Measurements from ENCODE around the gene RELN.

RELN gene

DNA sequence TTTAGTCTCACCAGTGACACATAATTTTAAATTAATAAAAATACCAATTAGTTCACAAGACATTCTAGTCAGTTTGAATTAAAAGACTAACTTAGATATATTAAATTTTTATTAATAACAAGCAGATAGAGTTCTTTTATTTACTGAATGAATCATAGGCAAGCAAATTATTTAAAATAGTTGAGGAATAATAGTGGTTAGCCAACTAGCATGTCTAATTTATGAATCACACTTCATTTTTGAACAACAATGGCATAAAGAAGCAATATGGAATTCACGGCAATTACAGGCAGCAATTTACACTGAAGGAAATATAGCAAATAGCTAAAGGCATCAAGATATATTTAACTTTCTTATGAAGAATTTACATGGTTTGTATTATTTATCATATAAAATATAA, 356.5 kb downstream of the RELN start:
- DNase-seq (ENCODE audit: low read depth) = no peak

DNA sequence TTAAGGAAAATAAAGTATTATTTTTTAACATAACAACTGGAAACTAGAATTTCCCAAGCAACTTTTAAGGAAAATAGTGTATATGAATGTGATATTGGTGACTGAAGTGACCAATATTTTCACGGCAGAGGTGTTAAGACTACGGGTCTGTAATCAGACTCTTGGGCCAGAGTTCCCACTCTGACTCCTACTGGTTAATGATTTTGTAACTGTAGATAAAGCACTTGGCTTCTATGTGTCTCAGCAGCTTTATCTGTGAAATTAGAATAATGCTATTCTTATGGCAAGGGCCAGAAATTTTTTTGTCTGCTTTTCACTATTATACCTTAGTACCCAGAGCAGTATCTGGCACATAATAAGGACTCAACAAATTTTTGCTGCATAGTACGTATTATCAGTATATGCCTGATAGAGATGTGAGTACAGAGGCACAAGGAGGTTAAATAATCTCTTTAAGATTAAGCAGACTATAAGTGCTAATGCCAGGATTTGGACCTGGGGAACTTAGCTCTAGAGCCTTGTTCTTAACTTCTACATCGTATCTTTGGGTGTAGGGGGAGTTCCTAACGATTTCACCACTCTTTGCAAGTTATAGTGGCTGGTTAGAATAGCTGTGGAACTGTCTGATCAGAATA, 357.3 kb downstream of the RELN start:
- no peak for DNase-seq (ENCODE audit: low read depth)

DNA sequence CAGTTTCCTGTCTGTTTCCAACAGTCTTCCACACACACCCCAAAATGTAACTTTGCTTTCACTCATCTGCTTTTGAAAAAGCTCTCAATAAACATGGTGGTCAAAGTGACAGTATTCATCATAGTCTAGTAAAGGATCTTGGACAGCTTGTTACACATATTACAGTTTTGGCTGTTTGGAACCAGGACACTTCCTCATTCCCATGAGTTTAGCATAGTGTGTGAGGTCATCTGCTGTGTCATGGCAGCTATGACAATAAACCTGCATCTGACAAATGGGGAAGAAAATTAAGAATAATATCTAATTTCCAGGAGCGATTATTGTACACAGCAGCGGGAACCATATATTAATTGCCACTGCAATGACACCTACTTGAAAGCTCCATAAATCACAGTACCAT, 359.1 kb downstream of the RELN start:
- no peak for DNase-seq (ENCODE audit: low read depth)

DNA sequence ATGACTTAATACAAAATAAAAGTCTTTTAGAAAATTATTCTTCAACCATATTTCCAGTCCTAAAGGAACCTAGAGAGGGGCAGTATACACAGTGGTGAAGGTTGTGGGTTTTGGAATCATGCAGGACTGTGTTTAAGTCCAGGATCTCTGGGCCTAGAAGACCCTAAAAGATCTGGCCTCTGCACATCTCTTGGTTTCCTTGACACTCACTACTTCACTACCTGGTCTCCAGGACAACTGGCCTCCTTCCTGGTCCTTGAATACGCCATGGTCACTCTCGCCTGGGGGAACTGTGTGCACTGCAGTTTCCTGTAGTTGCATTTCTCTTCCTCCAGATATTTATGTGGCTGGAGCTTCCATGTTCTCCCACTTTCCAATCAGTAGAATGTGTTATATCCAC, 360.7 kb downstream of the RELN start:
- DNase-seq (ENCODE audit: low read depth) = no peak

DNA sequence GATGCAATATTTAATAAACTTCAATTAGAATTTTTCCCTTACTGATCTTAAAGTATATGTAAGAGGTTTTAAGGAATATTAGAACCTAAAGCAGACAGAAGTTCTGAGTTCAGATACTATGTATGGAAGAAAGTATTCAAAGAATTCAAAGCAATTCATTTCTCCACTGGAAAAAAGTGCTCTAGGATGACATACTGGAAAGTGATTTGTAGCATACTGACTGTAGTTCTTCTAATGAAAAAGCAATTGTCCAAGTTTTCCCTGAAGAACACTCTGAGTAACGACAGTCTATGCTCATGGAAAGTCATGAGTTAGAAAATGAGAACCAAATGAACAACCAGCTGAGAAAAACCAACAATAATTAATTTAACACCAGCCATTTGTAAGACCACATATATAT, 362.7 kb downstream of the RELN start:
- no peak for DNase-seq (ENCODE audit: low read depth)

DNA sequence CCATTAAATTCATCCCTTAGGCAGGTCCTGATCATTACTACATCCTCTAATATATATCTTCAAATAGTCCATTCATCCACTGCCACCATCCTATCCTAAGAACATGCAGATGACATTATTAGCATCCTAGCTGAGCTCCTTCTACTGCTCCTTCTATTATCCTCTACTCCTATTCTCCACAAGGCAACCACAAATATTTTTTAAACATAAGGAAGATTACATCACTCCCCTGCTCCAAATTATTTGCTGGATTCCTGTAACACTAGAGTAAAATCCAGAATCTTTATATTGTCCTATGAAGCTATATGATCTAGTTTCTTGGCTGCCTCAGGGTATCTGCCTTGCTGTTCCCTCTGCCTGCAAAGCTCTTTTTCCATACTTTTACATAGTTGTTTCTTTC, 367.2 kb downstream of the RELN start:
- DNase-seq (ENCODE audit: low read depth) = no peak

DNA sequence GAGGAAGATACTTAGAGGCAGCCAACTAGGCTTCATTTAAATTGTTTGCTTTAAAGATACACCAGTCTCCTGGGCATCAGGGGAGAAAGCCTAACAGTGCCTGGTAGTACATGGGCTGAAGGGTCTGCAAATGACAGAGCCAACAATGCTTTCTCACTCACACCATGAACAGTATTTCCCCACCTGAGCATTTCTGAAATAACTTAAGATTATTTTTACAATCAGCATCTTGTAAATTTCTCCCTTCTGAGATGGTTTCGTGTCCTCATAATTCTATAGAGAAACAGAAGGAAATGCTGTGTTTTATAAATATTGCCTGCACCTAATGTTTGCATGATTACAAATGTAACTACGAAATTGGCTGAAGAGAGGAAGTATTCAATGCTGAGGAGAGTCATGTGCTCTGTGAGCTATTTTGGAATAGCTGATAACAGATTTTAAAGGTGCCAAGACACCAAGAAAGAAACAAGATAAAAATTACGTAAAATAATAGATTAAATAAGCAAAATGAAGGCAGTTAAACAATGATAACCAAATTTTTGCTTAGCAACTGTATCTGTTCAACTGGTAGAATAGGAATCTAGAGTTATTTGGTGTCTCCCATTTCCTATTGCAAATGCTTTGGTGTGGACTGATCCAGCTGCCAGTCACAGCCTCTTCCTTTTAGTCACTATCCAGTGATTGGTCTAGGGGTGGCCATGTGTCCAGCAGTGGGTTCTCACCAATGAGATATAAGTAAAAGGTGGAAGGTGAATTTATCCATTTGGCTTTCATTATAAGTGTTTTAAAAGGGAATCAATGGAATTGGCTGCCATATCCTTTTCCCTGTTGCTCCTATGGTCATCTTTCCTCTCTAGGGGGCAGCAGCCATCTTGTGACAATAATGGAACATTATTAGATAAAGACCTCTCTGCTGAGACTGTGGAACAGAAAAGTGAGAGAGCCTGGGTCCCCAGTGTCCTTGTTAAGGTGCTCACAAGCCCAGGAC, 375.5 kb downstream of the RELN start:
- DNase-seq (ENCODE audit: low read depth) = peak; percentile 17

DNA sequence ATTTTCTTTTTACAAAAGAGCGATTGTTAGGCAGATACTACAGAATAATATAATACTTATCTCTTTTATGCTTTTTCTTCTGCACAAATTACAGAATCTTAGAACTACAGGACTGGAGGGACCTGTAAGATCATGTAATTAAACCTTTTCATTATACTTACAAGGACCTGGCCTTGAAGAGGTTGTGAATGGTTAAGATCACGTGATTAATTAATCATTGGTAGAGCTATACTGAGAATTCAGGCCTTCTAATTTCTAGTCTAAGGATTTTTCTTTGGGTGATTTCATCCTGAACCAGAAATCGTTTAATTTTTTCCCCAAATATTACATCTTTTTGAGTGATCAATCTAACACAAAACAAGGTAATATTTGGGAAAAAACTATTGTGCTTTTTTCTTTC, 379.7 kb downstream of the RELN start:
- DNase-seq (ENCODE audit: low read depth) = no peak

DNA sequence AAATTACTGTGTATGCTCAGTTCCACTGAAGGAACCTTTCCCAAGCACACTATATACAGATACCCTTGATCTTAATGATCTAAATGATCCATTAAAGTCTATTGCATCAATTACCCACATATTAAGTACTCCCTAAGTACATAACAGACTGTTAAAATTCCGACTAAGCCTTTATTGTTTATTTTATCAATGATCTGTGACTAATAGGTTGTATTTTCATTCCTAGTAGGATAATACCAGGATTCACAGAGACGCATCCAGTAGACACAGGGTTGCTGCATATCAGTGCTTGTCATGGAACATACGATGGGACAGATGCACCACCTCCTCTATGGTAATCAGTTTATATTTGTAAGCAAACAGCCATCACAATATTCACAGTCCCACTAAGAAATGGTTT, 383.8 kb downstream of the RELN start:
- no peak for DNase-seq (ENCODE audit: low read depth)

DNA sequence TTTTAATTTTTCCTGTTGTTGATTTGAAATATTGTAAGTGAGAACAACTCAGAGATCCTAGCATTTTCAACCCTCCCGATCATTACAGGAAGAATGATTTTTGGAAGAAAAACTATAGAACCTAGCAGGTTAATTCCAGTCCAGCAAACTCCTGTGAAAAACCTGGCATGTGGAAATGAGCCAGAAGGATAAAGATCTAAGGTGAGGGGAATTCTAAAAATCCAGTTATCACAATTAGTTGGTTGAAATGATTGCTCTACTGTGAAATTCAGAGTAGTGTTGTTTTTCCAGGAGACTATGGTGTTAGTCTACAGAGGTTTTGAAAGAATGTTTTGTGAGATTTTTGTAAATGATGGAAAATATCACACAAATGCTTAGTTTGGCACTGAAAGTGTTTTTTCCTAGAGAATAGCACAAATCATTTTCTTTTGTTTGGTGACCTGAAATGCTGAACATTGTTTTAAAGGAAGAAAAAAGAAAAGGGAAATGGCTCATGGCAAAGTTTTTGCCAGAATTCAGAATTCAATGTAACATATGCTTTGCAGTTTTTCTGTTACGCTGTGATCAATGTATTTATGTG, 391.0 kb downstream of the RELN start:
- no peak for DNase-seq (ENCODE audit: low read depth)

DNA sequence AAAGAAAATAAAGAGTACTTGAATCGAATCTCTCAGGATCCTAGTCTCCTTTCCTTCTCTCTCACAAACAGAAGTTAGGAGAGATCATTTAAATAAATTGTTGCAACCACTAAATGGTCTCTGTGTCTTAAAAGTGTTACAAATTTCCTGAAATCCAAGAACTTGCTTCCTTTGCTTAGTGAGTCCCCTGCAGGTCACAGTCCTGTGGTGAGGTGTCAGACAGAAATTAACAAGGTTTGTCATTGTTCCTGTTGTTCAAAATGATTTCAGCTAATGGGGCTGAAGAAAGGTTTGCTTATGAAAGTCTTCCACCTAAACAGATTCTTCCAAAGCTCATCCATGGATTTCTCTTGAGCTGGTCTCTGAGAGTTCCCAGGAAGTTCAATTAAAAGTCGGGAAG, 391.9 kb downstream of the RELN start:
- DNase-seq (ENCODE audit: low read depth) = no peak

DNA sequence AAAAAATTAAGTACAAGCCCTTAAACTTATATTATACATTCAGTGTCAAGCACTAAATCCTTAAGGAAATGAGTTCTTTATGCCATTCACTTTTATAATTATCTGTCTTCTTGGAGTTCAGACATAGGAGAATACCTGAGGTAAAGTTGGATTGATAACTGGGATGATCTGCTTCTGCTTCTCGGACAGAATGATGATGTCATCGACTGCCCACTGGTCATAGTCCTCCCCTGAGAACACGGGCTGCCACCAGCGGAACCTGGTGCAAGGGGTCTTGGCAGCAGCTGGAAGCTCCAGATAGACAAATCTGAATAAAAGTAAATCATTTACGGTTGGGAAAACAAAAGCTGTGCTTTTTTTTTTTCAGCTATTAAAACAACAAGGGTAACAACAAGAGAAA, 395.3 kb downstream of the RELN start:
- no peak for DNase-seq (ENCODE audit: low read depth)

DNA sequence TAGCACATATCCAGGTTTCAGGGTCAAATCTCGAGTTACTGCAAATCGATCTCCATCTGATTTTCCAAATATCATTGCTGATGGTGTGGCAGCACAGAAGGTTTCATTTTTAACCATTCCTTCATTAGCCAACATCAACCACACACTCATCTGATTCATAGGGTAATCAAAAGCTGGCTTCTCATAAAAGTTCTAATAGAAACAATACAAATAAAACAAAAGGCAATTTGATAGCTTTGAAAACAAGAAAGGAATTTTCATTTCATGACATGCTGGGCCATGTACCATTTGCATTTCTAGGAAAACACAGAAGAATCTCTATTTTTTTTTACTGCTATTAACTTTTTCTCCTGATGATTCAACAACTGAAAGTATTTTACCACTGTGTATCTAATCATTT, 395.8 kb downstream of the RELN start:
- DNase-seq (ENCODE audit: low read depth) = no peak

DNA sequence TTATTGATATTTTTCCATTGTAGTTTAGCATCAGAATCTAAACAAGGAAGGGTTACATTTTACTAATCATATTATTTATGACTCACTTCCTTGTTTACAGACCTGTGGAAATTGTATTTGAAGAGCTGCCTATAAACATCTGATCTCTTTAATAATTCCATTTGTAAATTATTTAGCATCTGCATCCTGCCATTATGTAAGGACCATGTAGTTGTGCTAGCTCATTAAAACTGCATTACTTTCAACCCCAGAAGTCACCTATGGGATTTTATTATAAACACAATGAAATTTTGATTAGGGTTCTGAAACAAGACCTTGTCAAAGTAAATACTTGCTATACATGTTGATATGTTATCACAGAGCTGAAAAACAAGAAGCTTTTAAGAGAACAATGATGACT, 396.6 kb downstream of the RELN start:
- no peak for DNase-seq (ENCODE audit: low read depth)

DNA sequence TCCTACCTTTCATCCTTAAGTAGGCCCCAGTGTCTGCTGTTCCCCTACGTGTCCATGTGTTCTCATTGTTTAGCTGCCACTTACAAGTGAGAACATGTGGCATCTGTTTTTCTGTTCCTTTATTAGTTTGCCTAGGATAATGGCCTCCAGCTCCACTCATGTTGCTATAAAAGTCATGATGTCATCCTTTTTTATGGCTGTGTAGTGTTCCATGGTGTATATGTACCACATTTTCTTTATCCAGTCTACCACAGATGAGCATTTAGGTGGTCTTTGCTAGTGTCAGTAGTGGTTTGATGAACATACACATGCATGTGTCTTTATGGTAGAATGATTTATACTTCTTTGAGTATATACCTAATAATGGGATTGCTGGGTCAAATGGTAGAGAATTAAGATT, 397.3 kb downstream of the RELN start:
- DNase-seq (ENCODE audit: low read depth) = no peak

DNA sequence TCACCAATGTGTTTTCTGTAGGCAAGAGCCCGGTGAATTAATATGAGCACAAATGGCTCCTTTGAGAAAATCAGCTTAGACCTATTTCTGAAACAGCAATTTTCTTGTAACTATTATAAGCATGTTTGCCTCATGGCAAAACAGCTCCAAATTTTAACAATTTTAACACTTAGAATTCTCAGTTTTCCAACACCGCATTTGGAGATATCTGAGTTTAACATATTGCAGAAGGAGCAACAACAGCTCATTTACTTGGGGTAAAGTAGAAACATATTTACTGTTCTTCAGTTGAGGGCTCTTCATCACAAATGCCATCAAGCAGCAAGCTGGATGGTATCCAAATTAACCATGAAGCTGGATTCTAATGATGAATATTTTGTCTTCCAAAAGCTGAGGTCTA, 409.4 kb downstream of the RELN start:
- DNase-seq (ENCODE audit: low read depth) = no peak

DNA sequence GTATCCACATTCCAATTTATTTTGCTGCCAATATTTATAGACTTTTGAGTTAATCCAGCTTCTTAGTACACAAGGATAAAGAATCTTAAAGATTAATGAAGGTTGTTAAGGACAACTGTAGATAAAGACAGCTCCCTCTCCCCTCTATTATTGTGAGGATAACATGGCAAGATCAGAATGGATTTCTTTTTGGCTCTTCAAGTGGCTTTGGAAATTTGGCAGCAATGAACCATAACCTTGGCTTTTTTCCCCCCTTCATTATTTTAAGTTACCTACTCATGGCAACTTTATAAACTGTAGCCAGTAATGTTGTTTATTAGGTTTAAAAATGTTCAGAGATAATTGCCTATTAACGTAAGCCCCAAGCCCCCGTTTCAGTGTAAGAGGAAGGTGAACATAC, 412.4 kb downstream of the RELN start:
- DNase-seq (ENCODE audit: low read depth) = no peak

DNA sequence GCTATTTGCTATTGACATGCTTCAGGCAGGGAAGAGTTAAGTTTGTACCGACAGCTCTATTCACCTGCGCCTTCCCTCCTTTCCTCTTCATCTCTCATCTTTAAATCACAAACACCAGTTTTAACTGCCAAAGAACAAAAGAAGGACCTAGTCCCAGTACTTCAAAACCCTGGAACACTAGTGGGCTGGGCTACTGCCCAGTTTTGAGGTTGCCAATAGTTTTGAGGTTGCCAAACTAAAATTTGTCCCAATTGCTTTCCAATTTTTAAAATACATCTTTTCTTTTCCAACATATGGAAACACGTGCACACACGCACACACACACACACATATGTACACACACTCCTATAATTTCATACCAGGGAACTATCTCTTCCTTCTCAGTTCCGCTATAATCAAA, 412.8 kb downstream of the RELN start:
- DNase-seq (ENCODE audit: low read depth) = no peak

DNA sequence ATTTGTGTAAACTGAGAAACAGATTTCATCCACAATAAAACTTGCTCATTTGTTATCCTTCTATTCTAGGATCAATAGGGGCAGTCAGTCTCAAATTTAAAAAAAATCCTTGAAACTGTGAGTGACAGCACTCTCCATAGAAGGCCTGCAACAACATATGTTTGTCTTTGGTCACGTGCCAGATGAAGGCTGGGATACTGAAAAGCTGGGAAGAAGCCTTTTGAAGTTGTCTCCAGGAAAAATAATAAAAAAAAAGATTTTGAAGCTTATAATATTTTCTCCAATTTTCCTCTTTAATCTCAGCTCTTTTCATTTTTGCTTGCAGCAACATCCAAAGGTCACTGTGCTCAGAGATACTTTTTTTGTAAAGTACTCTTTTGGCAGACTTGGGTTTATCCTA, 414.9 kb downstream of the RELN start:
- DNase-seq (ENCODE audit: low read depth) = no peak

DNA sequence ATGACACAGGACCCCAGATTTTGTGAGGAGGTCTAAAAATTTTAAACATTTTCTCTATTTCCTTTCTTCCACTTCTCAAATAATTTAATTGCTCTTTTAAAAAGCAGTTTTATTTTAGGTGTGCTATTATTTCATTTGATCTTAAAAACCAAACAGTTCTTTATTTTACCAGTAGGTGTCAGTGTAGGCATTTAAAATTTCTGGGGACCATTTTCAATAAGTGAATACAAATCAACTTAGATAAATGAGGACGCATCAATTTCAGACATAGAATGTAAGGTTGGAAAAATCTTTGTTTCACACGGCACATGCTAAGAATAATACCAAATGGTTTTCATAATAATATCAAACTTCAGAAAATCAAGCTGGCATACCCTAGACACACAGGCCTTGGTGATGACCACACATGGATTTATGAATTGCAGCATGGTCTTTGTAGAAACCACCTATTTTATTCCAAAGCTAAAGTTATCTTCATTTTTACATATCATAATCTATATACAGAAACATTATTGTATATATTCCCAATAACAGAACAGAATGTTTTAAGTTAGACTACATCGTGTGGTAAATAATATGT, 415.9 kb downstream of the RELN start:
- DNase-seq (ENCODE audit: low read depth) = peak; percentile 4

DNA sequence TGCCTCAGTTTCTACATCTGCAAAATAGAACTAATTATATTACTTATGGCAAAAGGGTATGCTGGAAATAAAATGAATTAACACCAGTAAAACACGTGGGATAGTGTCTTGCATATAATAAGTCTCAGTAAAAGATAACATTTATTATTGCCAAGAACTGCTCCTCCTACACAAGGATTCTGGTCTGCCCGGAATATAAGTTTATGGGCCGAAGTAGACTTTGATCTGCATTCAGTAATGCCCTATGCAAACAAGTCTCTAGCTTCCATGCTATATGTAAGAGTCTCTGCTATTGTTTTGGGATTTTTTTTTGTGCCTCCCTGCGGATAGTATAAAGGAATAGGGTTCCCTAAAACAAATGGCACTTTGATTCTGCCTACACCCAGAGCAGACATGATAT, 417.9 kb downstream of the RELN start:
- DNase-seq (ENCODE audit: low read depth) = no peak

DNA sequence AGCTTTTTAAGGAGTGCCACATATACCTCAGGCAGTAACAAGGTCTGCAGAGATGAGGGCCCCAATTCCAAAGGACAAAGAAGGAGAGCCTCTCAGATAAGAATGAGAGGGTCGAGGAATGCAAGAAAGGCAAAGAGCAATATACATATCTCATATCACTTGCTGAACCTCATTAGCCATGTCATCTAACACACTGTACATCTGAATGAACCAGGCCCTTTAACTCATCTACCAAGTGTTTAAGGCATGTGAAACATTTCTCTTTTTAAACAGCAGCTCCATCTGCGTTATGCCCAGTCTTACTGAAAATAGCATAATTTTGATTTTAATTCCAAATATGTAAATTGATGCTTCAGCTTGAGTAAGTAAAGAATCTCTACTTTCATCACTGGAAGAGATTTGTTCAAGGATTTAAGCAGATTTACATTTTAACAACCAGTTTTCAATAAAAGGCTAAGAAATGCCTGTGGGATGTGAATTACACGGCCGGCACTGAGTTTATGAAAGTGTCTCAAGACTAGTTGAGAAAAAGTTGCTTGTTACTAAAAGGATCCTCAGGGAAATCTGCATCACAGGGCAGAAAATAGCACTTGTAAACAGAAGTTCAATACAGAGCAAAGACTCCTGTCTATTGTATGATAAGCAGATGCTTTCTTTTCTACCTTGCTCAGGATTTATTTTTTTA, 419.7 kb downstream of the RELN start:
- no peak for DNase-seq (ENCODE audit: low read depth)
